Retinal pigment epithelial cell (primary cell): ENCODE data around the gene SIX1.

Experiments used
- DNase-seq: peaks from one replicate; pipeline ENCODE4 v3.0.0-alpha.2; 2010; ENCODE audit warnings: low read depth
- H3K4me3 ChIP-seq: 2 replicates; pipeline ENCODE4 v1.5.1; 2011; ENCODE audit warnings: mild to moderate bottlenecking, low read length, control low read depth, moderate library complexity
- TF ChIP-seq, protein P1 (sequence below): conservative IDR thresholded peaks from 2 replicates; pipeline ENCODE4 v1.5.1; 2011; ENCODE audit warnings: low read depth, low read length, control low read depth, inconsistent platforms

The SIX1 gene

DNA sequence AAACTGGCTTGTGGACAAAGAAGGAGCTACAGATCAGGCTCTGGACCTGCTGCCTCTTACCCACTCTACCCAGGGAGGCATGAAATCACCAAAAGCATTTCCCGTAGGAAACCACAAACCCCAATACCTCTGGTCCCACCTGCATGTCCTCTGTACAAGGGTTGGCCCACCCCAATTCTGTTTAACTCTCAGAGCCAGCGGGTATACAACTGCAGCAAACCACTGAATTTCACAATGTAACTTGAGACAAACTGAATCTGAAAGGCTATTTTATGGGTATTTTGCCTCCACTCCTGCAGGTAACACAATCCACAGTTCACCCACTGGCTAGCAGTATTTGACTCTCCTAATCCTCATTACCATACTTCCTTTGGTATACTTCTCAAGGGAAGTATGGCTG, 16.5 kb downstream of the SIX1 start:
- TF ChIP-seq, protein P1, sequence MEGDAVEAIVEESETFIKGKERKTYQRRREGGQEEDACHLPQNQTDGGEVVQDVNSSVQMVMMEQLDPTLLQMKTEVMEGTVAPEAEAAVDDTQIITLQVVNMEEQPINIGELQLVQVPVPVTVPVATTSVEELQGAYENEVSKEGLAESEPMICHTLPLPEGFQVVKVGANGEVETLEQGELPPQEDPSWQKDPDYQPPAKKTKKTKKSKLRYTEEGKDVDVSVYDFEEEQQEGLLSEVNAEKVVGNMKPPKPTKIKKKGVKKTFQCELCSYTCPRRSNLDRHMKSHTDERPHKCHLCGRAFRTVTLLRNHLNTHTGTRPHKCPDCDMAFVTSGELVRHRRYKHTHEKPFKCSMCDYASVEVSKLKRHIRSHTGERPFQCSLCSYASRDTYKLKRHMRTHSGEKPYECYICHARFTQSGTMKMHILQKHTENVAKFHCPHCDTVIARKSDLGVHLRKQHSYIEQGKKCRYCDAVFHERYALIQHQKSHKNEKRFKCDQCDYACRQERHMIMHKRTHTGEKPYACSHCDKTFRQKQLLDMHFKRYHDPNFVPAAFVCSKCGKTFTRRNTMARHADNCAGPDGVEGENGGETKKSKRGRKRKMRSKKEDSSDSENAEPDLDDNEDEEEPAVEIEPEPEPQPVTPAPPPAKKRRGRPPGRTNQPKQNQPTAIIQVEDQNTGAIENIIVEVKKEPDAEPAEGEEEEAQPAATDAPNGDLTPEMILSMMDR, result no peak
- H3K4me3 ChIP-seq, result no peak overlapping the region
- no peak for DNase-seq

DNA sequence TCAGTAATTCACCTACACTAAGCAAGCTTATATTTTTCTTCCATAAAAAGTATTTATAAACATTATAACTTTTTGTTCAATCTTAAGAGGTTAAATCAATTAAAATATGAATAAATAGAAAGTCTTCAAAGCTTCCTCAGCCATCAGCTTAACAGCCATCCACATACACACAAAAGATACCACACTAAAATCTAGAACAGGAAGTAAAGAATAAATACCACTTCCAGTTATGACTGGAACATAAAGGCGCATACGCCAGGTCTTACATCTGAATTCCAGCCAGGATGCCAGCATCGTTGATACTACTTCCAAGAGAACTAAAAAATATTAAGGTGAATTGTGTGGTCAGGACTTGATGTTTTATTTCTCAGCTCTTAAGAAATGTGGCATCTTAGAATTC, 17.0 kb downstream of the SIX1 start:
- no peak for DNase-seq
- no peak overlapping the region for H3K4me3 ChIP-seq
- TF ChIP-seq, protein P1, result no peak

DNA sequence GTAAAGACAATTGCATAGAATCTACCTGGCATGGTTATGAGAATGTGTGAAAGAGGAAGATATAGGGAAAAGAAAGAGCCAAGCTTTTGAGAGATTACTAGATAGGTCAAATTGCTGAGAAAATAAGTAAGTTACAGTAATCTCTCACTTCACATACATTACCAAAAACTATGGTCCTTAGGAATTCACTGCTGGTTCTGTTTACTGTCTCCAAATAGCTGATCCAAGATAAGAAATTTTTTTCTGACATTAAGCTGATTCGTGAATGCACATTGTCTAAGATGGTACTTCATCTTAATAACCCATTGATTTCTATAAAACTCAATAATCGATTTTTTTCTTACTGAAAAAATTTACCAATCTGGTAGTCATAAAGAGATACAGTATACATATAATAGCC, 17.4 kb downstream of the SIX1 start:
- DNase-seq, result no peak
- TF ChIP-seq, protein P1, result no peak
- no peak overlapping the region for H3K4me3 ChIP-seq

DNA sequence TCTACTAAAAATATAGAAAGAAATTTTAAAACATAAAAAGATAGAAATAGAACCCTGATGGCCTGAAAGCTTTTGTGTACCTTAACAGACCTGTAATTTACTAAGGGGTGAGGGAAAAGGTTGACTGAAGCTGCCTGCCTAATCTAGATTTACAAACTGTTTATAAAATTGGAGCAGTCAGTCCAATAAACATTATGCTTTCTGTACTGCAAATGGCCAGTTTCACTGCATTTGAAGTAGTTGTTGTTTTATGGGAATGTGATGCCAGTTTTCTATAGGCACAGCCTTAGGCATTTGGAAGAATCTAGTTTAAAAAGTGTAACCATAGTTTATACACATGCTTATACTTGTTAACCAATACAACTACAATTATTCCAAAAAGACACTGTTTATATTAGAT, 19.1 kb downstream of the SIX1 start:
- no peak for DNase-seq
- TF ChIP-seq, protein P1, result no peak
- H3K4me3 ChIP-seq, result no peak overlapping the region

DNA sequence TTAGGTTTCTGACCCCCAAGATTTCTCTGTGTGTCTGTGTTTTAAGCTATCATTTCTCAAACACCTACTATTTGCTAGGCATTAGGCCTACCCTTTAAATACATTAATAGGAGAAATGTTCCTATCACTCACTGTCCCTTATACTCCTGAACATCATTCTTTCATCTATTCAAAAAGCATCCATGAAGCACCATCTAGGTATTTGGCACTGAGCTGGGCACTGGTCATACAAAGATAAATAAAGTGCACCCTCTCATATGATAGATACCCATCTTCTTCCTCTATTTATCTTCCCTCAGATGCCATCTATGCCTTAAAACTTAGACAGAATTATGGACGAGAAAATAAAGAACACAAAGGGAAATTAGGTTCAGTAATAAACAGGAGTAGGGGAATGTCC, 20.4 kb downstream of the SIX1 start:
- no peak overlapping the region for H3K4me3 ChIP-seq
- DNase-seq, result no peak
- TF ChIP-seq, protein P1, result no peak

DNA sequence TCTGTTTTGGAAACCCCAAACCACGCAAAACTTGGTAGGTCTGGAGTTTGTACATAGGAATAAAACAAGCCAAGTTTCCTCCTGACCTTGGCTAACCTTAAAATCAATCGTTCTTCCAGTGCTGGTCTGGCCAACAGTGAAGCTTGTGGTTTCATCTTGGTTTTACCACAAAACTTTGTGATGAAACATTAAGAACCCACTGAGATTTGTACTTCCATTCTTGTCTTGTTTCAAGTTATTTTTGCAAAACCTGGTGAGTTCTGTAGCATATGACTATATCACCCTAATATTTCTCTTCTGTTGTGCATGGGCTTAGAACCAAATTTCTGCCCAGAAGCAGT, 26.4 kb downstream of the SIX1 start:
- H3K4me3 ChIP-seq, result no peak overlapping the region
- TF ChIP-seq, protein P1, result no peak
- DNase-seq, result no peak

DNA sequence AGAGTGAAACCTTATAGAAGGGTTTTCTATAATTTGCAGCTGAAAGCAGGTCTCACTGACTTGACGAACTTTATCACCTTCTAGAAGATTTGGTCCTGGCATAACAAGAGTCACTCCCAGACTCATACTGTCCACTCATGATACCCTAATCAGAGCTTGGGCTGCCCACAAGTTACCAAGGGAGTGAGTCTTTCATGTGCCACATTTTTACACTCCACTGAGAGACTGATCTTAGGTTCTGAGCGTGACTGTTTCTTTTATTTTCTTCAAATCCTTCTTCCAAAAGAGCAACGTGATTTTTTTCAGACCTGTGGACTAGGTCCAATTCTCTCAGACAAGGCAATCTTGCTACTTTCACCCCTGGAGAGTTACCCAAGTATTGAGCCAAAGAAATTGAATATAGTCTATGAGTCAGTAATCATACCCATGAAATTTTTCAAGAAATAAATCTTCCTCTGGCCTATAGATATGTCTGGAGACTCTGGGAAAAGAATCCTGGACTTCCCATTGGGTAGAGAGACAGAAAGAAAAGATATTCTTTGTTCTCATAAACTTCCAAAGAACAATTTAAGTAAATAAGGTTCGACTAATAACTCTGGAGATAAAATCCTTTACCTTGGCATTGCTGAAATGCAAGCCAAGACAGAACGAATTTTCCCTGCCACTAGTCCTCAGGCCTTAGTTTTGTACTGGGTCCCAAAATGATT, 26.9 kb downstream of the SIX1 start:
- no peak for DNase-seq
- no peak overlapping the region for H3K4me3 ChIP-seq
- TF ChIP-seq, protein P1, result no peak
